PC-9 (cell line): ENCODE results near the gene MCAT.

Source experiments
- CTCF ChIP-seq: fragments of 200-600 bp; sonication (generic); conservative IDR thresholded peaks from 2 replicates; pipeline ENCODE4 v1.6.1; 2017; ENCODE audit warnings: mixed run types, antibody characterized with exemption, mild to moderate bottlenecking, moderate library complexity
- EZH2 ChIP-seq: fragments of 200-600 bp; sonication (generic); IDR thresholded peaks from 2 replicates; pipeline ENCODE4 v1.8.0; 2017; ENCODE audit warnings: antibody characterized with exemption, low read depth

- TF ChIP-seq CTCF = no peak
- TF ChIP-seq EZH2 = no peak
These were observed 29.0 kb upstream of the MCAT start for GRCh38 chr22:43172191-43172590.
